Muscle of leg (tissue), 11 donors: ENCODE results near the gene TBC1D22B. TPM values are rescaled to one million over a fixed set of nuclear protein-coding genes. Genes with fewer than 3 reads are reported as not detected.
"Not testable (repeated sequence)": the region's sequence is repeated elsewhere in the genome, so short reads cannot be mapped to it uniquely, and the experiment has no call there.

Experiments used
- DNase-seq: peaks from one replicate; pipeline ENCODE4 v3.0.0; 2013
- H3K27ac ChIP-seq: one replicate; pipeline ENCODE4 v1.5.1; 2013; ENCODE audit warnings: mild to moderate bottlenecking, low read length, control low read depth
- H3K27me3 ChIP-seq: one replicate; pipeline ENCODE4 v1.6.1; 2013; ENCODE audit warnings: low read length; ENCODE audit not compliant: control insufficient read depth, insufficient read depth
- H3K36me3 ChIP-seq: one replicate; pipeline ENCODE4 v1.6.1; 2013; ENCODE audit warnings: low read length; ENCODE audit not compliant: control insufficient read depth, insufficient read depth
- H3K4me1 ChIP-seq: one replicate; pipeline ENCODE4 v1.6.1; 2013; ENCODE audit warnings: low read length; ENCODE audit not compliant: control insufficient read depth, insufficient read depth
- H3K4me3 ChIP-seq: one replicate; pipeline ENCODE4 v1.5.1; 2013; ENCODE audit warnings: low read length, control low read depth
- H3K9me3 ChIP-seq: replicated peaks from 2 replicates; pipeline ENCODE4 v1.6.1; 2013; ENCODE audit warnings: low read depth, low read length; ENCODE audit not compliant: control insufficient read depth
- WGBS: methylation state at CpG from one replicate; pipeline ENCODE4 v1.1.5; 2013; ENCODE audit warnings: missing lambda C conversion rate; ENCODE audit not compliant: insufficient coverage; 5-methylcytosine and 5-hydroxymethylcytosine counted together
- polyA plus RNA-seq, 8 donors: library from polyadenylated mRNA; unstranded; fragments of 120-200 nt; gene quantifications; one replicate each; pipeline versions ENCODE4 v1.2.1 to v1.2.3, GENCODE V29; 2013; ENCODE audit warnings: inconsistent platforms in 1 of 8, low replicate concordance in 1 of 8; ENCODE audit not compliant: insufficient read length in 8 of 8, insufficient read depth in 1 of 8
- total RNA-seq: library from RNA; stranded (reverse); fragments of 120-200 nt; gene quantifications from one replicate; pipeline ENCODE4 v1.2.4, GENCODE V29; 2013

The TBC1D22B gene
- total and polyA plus RNA-seq, 9 donors, result 3.9 to 8.3 (median 7.0) TPM

DNA sequence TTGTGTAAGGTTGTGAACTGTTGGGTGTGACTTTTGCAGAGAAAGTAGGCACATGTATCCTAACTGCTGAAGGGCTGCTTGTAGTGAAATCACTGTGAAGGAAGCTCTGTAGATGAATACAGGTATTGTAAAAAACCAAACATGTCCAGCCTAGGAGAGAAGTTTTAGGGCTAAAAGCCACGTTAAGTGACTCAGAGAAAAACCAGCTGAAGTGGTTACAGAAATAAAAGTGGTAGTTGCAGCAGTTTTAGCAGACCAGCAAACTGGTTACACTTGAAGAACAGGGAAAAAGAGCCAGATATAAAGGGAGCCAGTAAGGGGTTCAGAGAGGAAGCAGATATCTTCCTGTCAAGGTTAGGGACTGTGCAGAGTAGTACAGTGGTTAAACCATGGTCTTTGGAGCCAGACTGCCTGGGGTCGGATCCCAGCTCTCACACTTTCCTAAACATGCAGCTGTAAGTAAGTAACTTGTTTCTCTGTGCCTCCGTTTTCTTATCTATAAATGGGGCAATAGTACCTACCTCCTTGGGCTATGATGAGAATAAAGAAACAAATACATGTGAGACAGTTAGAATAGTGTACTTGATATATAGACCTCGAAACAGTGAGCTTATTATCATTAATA lies 62.4 kb downstream of the TBC1D22B start:
- 100% methylated on average over 1 of the region's 4 CpGs for WGBS
- peaks cover 66% of the 10 kb centered on the region for H3K36me3 ChIP-seq
- no peaks in the 10 kb centered on the region for H3K27me3 ChIP-seq
- no peaks in the 10 kb centered on the region for H3K9me3 ChIP-seq
- H3K4me3 ChIP-seq, result no peak overlapping the region
- peaks cover 4% of the 10 kb centered on the region for H3K4me1 ChIP-seq
- no peak for DNase-seq
- no peak overlapping the region for H3K27ac ChIP-seq

DNA sequence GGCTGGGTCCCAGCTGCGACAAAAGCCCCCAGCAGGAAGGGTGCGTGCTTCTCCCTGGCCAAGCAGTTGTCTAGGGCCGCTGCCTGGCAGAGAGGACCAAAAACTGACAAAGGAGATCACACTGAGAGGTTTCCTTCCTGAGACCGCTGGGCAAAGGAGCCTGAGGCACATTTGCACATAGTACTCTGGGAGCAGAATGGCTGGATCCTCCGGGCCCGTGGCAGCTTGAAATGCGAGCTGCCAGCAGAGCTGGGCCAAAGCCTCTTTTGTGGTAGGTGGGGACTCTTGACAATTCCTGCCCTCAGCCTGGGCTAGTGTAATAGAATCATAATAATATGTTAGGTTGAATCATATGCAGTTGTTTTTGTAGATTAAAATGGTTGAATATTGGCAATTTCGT lies 63.1 kb downstream of the TBC1D22B start:
- no peak overlapping the region for H3K4me3 ChIP-seq
- H3K36me3 ChIP-seq, result peaks cover 61% of the 10 kb centered on the region
- 63% methylated on average over 7 of the region's 8 CpGs for WGBS
- no peaks in the 10 kb centered on the region for H3K27me3 ChIP-seq
- H3K9me3 ChIP-seq, result no peaks in the 10 kb centered on the region
- H3K27ac ChIP-seq, result no peak overlapping the region
- H3K4me1 ChIP-seq, result peaks cover 4% of the 10 kb centered on the region
- no peak for DNase-seq

DNA sequence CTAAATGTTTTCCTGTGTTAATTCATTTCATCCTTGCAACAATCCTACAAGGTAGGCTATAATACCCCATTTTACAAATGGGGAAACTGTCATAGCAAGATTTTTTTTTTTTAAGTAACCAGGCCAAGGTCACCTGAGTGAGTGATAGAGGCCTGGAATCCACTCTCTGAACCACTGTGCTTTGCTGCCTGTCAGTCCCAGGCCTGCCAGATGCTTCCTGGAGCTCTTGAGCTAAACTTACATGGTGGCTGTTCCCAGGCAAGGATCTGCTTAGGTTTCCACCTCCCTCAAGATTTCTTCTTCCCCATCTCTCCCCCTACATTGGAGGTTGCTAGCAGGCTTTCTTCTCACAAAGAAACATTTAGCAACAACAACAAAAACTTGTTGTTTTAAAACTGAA lies 63.5 kb downstream of the TBC1D22B start:
- peaks cover 56% of the 10 kb centered on the region for H3K36me3 ChIP-seq
- no peaks in the 10 kb centered on the region for H3K27me3 ChIP-seq
- H3K27ac ChIP-seq, result no peak overlapping the region
- no peaks in the 10 kb centered on the region for H3K9me3 ChIP-seq
- H3K4me1 ChIP-seq, result peaks cover 4% of the 10 kb centered on the region
- DNase-seq, result no peak
- H3K4me3 ChIP-seq, result no peak overlapping the region

DNA sequence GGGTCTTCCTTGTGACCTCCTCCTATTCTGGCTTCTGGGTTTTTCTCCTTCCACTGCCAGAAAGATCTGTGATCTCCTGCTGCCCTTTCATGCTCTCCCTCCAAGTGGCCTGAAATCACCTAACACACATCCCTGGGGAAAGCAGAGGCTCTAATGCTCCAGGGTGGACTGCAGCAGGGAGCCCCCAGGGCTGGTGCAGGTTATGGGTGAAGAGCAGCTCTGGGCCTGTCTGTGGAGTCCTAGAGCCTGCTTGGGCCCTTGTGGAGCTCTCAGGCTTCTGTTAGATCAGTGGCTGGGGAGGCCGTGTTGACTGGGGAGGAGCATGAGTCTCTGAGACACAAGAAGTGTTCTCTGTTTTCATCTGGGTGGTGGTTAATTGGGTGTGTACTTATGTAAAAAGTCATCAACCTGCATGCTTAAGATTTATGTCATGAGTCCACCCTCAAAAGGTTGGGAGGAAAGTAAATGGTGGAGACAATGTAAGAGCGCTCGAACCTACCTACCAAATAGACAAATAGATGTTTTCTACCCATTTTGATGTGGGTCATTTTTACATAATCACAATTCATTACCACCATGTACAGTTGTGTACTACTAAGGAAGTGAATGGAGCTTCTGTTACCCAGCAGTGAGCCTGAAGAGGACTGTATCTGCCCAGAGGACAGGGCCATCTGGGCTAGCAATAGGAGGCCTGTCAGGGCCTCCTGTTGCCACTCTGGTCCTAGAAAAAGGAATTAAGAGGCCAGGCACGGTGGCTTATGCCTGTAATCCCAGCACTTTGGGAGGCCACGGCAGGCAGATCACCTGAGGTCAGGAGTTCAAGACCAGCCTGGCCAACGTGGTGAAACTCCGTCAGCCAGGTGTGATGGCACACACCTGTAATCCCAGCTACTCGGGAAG lies 64.2 kb downstream of the TBC1D22B start:
- Histone ChIP-seq H3K27me3 (no peaks in the 10 kb centered on the region), H3K4me1 (peaks cover 4% of the 10 kb centered on the region), H3K9me3 (no peaks in the 10 kb centered on the region), H3K36me3 (peaks cover 49% of the 10 kb centered on the region), H3K27ac (no peak overlapping the region), H3K4me3 (no peak overlapping the region)
- 71% methylated on average over 5 of the region's 8 CpGs for WGBS
- DNase-seq, result no peak

DNA sequence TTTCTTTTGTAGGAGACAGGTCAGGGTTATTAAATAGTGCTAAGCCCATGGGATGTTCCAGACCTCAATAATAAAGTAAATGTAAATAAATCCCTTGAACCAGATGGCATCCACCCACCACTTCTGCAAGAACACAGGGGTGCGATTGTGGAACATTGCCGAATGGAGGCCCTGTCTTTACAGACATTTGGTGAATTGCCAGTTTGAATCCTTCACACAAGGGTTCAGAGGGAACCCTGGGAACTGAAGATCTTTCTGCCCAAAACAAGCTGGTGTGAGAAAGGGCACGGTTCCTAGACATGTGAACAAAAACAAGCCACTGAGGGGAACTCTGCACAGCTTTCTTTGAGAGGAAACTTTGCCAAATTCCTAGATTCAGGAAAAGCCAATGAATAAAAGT lies 66.0 kb downstream of the TBC1D22B start:
- no peak overlapping the region for H3K4me3 ChIP-seq
- H3K27ac ChIP-seq, result no peak overlapping the region
- peak; percentile 55 for DNase-seq
- H3K36me3 ChIP-seq, result peaks cover 33% of the 10 kb centered on the region
- H3K27me3 ChIP-seq, result no peaks in the 10 kb centered on the region
- peaks cover 4% of the 10 kb centered on the region for H3K4me1 ChIP-seq
- no peaks in the 10 kb centered on the region for H3K9me3 ChIP-seq
- WGBS, result 22% methylated on average over 2 of the region's 3 CpGs

DNA sequence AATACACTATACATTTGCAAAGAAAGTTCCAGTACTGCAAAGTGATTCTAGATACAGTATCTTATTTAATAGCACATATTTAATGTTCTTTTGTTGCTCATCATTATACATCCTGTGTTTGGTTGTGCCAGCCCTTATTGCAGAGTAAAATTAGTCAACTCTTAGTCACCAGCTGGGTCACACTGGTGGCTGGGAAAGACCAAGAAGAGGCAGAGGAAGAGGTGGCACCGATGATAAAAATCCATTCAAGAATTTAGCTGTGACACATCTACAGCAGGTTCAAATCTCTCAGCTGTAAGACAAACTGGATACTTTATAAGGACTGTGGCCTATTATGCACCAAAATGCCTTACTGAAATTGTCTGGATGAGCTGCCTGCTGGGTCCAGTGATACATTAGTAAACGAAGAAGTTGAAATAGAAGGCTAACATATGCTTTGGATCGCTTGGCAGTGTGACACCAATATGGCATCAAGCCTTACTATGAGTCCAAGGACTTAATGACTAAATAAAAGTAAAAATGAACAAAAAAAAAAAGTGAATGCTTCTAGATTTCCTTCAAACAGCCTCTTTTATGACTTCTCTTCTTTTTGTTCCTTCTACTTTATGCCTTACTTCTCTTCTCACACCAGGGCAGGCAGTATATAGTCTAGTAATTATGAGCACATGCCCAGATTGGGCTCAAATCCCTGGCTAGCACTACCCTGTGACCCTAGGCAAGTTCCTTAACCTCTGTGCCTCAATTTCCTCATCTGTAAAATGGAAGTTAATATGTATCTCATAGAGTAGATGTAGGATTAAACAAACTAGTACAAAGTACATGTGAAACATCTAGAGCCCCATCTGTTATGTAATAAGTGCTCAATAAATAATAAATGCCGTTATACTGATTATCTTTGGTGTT lies 66.8 kb downstream of the TBC1D22B start:
- Histone ChIP-seq H3K4me3 (no peak overlapping the region), H3K9me3 (no peaks in the 10 kb centered on the region), H3K4me1 (peaks cover 4% of the 10 kb centered on the region), H3K36me3 (peaks cover 25% of the 10 kb centered on the region), H3K27ac (no peak overlapping the region), H3K27me3 (no peaks in the 10 kb centered on the region)
- 63% methylated on average over 1 of the region's 4 CpGs for whole genome bisulfite sequencing
- no peak for DNase-seq

DNA sequence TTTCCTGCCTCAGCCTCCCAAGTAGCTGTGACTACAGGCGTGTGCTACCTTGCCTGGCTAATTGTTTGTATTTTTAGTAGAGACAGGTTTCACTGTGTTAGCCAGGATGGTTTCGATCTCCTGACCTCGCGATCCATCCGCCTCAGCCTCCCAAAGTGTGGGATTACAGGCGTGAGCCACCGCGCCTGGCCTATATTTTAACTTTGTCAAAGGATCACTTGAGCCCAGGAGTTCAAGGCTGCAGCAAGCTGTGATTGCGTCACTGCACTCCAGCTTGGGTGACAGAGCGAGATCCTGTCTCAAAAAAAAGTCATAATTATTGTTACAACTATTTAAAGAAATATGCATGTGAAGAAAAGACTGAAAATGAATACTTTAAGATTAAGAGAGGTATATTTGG lies 72.8 kb downstream of the TBC1D22B start:
- not testable (repeated sequence) for H3K4me1 ChIP-seq, H3K27me3 ChIP-seq, H3K27ac ChIP-seq, DNase-seq, H3K4me3 ChIP-seq, H3K9me3 ChIP-seq
- 94% methylated on average over 6 of the region's 10 CpGs for WGBS
- peaks cover 19% of the 10 kb centered on the region for H3K36me3 ChIP-seq

DNA sequence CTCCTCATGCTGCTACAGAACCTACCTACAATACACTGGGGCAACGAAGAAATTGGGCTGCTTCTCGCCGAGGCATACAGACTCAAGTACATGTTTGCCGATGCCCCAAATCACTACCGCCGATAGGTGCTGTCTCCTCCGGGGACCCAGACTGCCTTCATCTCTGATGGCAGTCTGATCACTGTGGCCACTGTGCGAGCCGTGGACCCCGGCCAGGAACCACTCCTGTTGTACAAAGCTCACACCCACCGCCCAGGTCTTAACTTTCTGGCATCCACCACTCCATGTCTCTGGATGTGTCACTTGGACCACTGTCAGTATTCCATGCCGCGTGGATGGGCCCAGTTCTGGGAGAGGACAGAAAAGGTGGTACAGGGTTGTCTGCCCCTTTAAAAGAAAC lies 73.5 kb downstream of the TBC1D22B start:
- H3K27ac ChIP-seq, result no peak overlapping the region
- no peak overlapping the region for H3K4me3 ChIP-seq
- WGBS, result 92% methylated on average over 10 of the region's 13 CpGs
- H3K27me3 ChIP-seq, result no peaks in the 10 kb centered on the region
- H3K9me3 ChIP-seq, result no peaks in the 10 kb centered on the region
- no peak for DNase-seq
- H3K36me3 ChIP-seq, result peaks cover 19% of the 10 kb centered on the region
- H3K4me1 ChIP-seq, result no peaks in the 10 kb centered on the region

DNA sequence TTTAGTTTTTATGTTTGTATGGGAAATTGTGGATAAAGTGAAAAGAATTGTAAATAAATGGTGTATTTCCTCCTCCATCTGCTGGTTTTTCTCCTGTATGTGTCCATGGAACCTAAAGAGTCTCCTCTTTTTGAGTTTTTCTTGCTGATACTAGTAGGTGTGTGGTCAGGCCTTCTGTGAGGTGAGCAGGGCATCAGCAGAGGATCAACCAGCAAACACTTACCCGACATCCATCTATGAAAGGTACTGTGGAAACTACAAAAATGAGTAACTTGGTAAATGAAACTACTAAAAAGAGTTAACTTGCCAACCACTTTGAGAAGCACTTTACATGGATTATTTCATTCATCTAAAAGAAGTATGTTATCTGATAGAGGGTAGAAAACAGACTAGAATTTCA lies 75.3 kb downstream of the TBC1D22B start:
- Histone ChIP-seq H3K27me3 (no peaks in the 10 kb centered on the region), H3K9me3 (no peaks in the 10 kb centered on the region), H3K27ac (no peak overlapping the region), H3K36me3 (peaks cover 19% of the 10 kb centered on the region), H3K4me3 (no peak overlapping the region), H3K4me1 (no peaks in the 10 kb centered on the region)
- no peak for DNase-seq
- no CpG with 5 or more reads among the region's 1 CpG for WGBS

DNA sequence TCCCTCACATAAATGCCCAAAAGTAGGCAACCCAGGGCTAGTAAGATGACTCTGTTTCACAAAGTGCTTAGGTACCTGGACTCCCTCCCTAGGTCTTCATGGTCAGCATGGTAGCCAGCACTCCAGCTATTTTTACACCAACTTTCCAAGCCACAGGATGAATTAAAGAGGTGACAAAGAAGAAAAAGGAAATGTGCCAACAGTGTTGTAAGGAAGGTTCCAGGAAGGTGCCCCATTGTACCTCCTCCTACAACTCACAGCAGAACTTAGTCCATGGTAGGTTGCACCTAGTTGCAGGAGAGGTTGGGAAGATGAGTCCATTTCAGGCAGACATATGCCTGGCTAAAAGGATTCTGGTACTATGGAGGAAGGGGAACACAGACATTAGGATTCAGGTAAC lies 76.5 kb downstream of the TBC1D22B start:
- no peak for DNase-seq
- no peaks in the 10 kb centered on the region for H3K9me3 ChIP-seq
- no peaks in the 10 kb centered on the region for H3K27me3 ChIP-seq
- H3K36me3 ChIP-seq, result peaks cover 19% of the 10 kb centered on the region
- H3K4me1 ChIP-seq, result no peaks in the 10 kb centered on the region
- no peak overlapping the region for H3K4me3 ChIP-seq
- H3K27ac ChIP-seq, result no peak overlapping the region
